Osteocyte (in vitro differentiated cells): Measurements from ENCODE around the gene BBS10. TPM values are rescaled to one million over a fixed set of nuclear protein-coding genes. Genes with fewer than 3 reads are reported as not detected.
A peak's percentile ranks its signal among the peaks of the same experiment; 100 is the strongest.

ENCODE experiments used
- DNase-seq: peaks from one replicate; pipeline ENCODE4 v3.0.0; 2021; ENCODE audit warnings: mixed read lengths; ENCODE audit not compliant: unreplicated experiment; ENCODE audit errors: extremely low spot score
- H3K27ac Mint-ChIP-seq: one replicate; pipeline ENCODE4 v1.8.0; 2021; ENCODE audit warnings: mild to moderate bottlenecking, mixed read lengths; ENCODE audit not compliant: unreplicated experiment
- H3K27me3 Mint-ChIP-seq: one replicate; pipeline ENCODE4 v1.8.0; 2021; ENCODE audit warnings: mixed read lengths; ENCODE audit not compliant: unreplicated experiment
- H3K36me3 Mint-ChIP-seq: one replicate; pipeline ENCODE4 v1.8.0; 2021; ENCODE audit warnings: mixed read lengths; ENCODE audit not compliant: unreplicated experiment
- H3K4me1 Mint-ChIP-seq: one replicate; pipeline ENCODE4 v1.8.0; 2021; ENCODE audit warnings: mixed read lengths; ENCODE audit not compliant: unreplicated experiment
- H3K4me3 Mint-ChIP-seq: one replicate; pipeline ENCODE4 v1.8.0; 2021; ENCODE audit warnings: mild to moderate bottlenecking, moderate library complexity, mixed read lengths; ENCODE audit not compliant: unreplicated experiment
- H3K9me3 Mint-ChIP-seq: one replicate; pipeline ENCODE4 v1.8.0; 2021; ENCODE audit warnings: mixed read lengths; ENCODE audit not compliant: unreplicated experiment
- CTCF ChIP-seq: fragments of 200-600 bp; sonication (generic); IDR thresholded peaks from 2 replicates; pipeline ENCODE4 v1.5.0; 2021; ENCODE audit warnings: antibody characterized with exemption, mild to moderate bottlenecking, moderate library complexity
- total RNA-seq: library from RNA; stranded (reverse); gene quantifications from 2 replicates; pipeline ENCODE4 v1.2.1, GENCODE V29; 2021

BBS10 gene
- total RNA-seq, 1 donor from 2014 or later, result 10.5 TPM

- H3K36me3 Mint-ChIP-seq, result peaks cover 1% of the 10 kb centered on the region
- peaks cover 12% of the 10 kb centered on the region for H3K4me1 Mint-ChIP-seq
- no peak for DNase-seq
- no peak for TF ChIP-seq CTCF
- H3K27ac Mint-ChIP-seq, result no peak overlapping the region
- H3K9me3 Mint-ChIP-seq, result peaks cover 6% of the 10 kb centered on the region
- H3K4me3 Mint-ChIP-seq, result no peak overlapping the region
- no peaks in the 10 kb centered on the region for H3K27me3 Mint-ChIP-seq
Observed at GRCh38 chr12:76317976-76318375, 30.2 kb downstream of the BBS10 start.

GRCh38 chr12:76316468-76316867 lies 31.7 kb downstream of the BBS10 start:
- no peak for TF ChIP-seq CTCF
- no peaks in the 10 kb centered on the region for H3K9me3 Mint-ChIP-seq
- no peak overlapping the region for H3K4me3 Mint-ChIP-seq
- H3K4me1 Mint-ChIP-seq, result peaks cover 23% of the 10 kb centered on the region
- no peak overlapping the region for H3K27ac Mint-ChIP-seq
- H3K36me3 Mint-ChIP-seq, result no peaks in the 10 kb centered on the region
- no peak for DNase-seq
- H3K27me3 Mint-ChIP-seq, result no peaks in the 10 kb centered on the region

- no peak overlapping the region for H3K27ac Mint-ChIP-seq
- no peak for DNase-seq
- H3K27me3 Mint-ChIP-seq, result no peaks in the 10 kb centered on the region
- H3K36me3 Mint-ChIP-seq, result no peaks in the 10 kb centered on the region
- peaks cover 22% of the 10 kb centered on the region for H3K4me1 Mint-ChIP-seq
- H3K9me3 Mint-ChIP-seq, result no peaks in the 10 kb centered on the region
- TF ChIP-seq CTCF, result no peak
- no peak overlapping the region for H3K4me3 Mint-ChIP-seq
Observed at GRCh38 chr12:76313299-76313698, 34.9 kb downstream of the BBS10 start.

GRCh38 chr12:76312315-76312714 lies 35.9 kb downstream of the BBS10 start:
- no peaks in the 10 kb centered on the region for H3K36me3 Mint-ChIP-seq
- H3K9me3 Mint-ChIP-seq, result no peaks in the 10 kb centered on the region
- H3K4me3 Mint-ChIP-seq, result no peak overlapping the region
- peak overlapping the region; percentile 38 for H3K27ac Mint-ChIP-seq
- TF ChIP-seq CTCF, result no peak
- DNase-seq, result no peak
- peaks cover 22% of the 10 kb centered on the region for H3K4me1 Mint-ChIP-seq
- no peaks in the 10 kb centered on the region for H3K27me3 Mint-ChIP-seq

GRCh38 chr12:76311796-76312195 lies 36.4 kb downstream of the BBS10 start:
- no peaks in the 10 kb centered on the region for H3K36me3 Mint-ChIP-seq
- DNase-seq, result no peak
- H3K27ac Mint-ChIP-seq, result peak overlapping the region; percentile 38
- H3K9me3 Mint-ChIP-seq, result no peaks in the 10 kb centered on the region
- H3K27me3 Mint-ChIP-seq, result no peaks in the 10 kb centered on the region
- TF ChIP-seq CTCF, result no peak
- peaks cover 22% of the 10 kb centered on the region for H3K4me1 Mint-ChIP-seq
- H3K4me3 Mint-ChIP-seq, result no peak overlapping the region
